Endodermal cell (in vitro differentiated cells): ENCODE measurements around the gene RETN. TPM values are rescaled to one million over a fixed set of nuclear protein-coding genes. Genes with fewer than 3 reads are reported as not detected.

Experiments
- DNase-seq: peaks from one replicate; pipeline ENCODE4 v3.0.0-alpha.2; 2017
- H3K27ac ChIP-seq: 2 replicates; pipeline ENCODE4 v1.5.1; 2013; ENCODE audit warnings: mild to moderate bottlenecking, low read depth, low read length, moderate library complexity
- H3K27me3 ChIP-seq: 2 replicates; pipeline ENCODE4 v1.6.1; 2013; ENCODE audit warnings: mild to moderate bottlenecking, low read length, moderate library complexity; ENCODE audit not compliant: insufficient read depth, control insufficient read depth, poor library complexity, severe bottlenecking
- H3K36me3 ChIP-seq: 2 replicates; pipeline ENCODE4 v1.7.0; 2013; ENCODE audit warnings: mild to moderate bottlenecking, low read length, moderate library complexity; ENCODE audit not compliant: control insufficient read depth, insufficient read depth
- H3K4me1 ChIP-seq: one replicate; pipeline ENCODE4 v1.7.0; 2013; ENCODE audit warnings: low read length; ENCODE audit not compliant: control insufficient read depth, insufficient read depth
- H3K4me3 ChIP-seq: 2 replicates; pipeline ENCODE4 v1.5.1; 2013; ENCODE audit warnings: mild to moderate bottlenecking, low read length, moderate library complexity
- H3K9ac ChIP-seq: 2 replicates; pipeline ENCODE4 v1.6.1; 2013; ENCODE audit warnings: mild to moderate bottlenecking, low read length, moderate library complexity; ENCODE audit not compliant: poor library complexity, severe bottlenecking; ENCODE audit errors: extremely low read depth
- H3K9me3 ChIP-seq: 2 replicates; pipeline ENCODE4 v1.6.1; 2013; ENCODE audit warnings: mild to moderate bottlenecking, low read length, moderate library complexity; ENCODE audit not compliant: control insufficient read depth
- H3K27ac Mint-ChIP-seq: 2 replicates; pipeline ENCODE4 v1.8.0; 2020; ENCODE audit warnings: mixed read lengths
- H3K27me3 Mint-ChIP-seq: 2 replicates; pipeline ENCODE4 v1.8.0; 2021; ENCODE audit warnings: mild to moderate bottlenecking, mixed read lengths; ENCODE audit not compliant: insufficient read depth
- H3K36me3 Mint-ChIP-seq: 2 replicates; pipeline ENCODE4 v1.8.0; 2020; ENCODE audit warnings: low read depth, mixed read lengths
- H3K4me1 Mint-ChIP-seq: 2 replicates; pipeline ENCODE4 v1.8.0; 2020; ENCODE audit warnings: mixed read lengths
- H3K4me3 Mint-ChIP-seq: 2 replicates; pipeline ENCODE4 v1.8.0; 2020; ENCODE audit warnings: mild to moderate bottlenecking, moderate library complexity, mixed read lengths
- H3K9me3 Mint-ChIP-seq: 2 replicates; pipeline ENCODE4 v1.8.0; 2020; ENCODE audit warnings: mild to moderate bottlenecking, mixed read lengths
- CTCF ChIP-seq: fragments of 200-600 bp; sonication (generic); conservative IDR thresholded peaks from 2 replicates; pipeline ENCODE4 v1.5.0; 2021; ENCODE audit warnings: antibody characterized with exemption, mild to moderate bottlenecking
- whole genome bisulfite sequencing, 2 experiments: methylation state at CpG; one replicate each; pipeline versions ENCODE4 v1.1.5 to v1.1.7; 2013; ENCODE audit warnings: missing lambda C conversion rate in 2 of 2, mixed read lengths in 1 of 2; ENCODE audit not compliant: insufficient coverage in 1 of 2, insufficient read length in 1 of 2; 5-methylcytosine and 5-hydroxymethylcytosine counted together
- total RNA-seq, 2 donors: library from RNA; stranded (reverse); fragmentation: NEBNext Ultra II Directional in 1 of 2; extraction: Animal tissue kit (Norgen Biotek cat#: 25700) in 1 of 2; gene quantifications; 2 replicates in 1 of 2; 3 replicates in 1 of 2; pipeline ENCODE4 v1.2.1, GENCODE V29; 2021

Gene RETN
- total RNA-seq, 2 donors from 2014 or later: not detected

- peaks cover 26% of the 10 kb centered on the region for H3K27me3 Mint-ChIP-seq
- no peak for DNase-seq
- no peak overlapping the region for H3K27ac Mint-ChIP-seq
- 68 to 81% methylated on average over 4 to 8 of the region's 8 CpGs for WGBS, 2 experiments
- no peaks in the 10 kb centered on the region for H3K36me3 ChIP-seq
- no peak for TF ChIP-seq CTCF
- H3K4me1 Mint-ChIP-seq: no peaks in the 10 kb centered on the region
- H3K36me3 Mint-ChIP-seq: no peaks in the 10 kb centered on the region
- no peak overlapping the region for H3K4me3 Mint-ChIP-seq
- H3K4me3 ChIP-seq: no peak overlapping the region
- no peaks in the 10 kb centered on the region for H3K9me3 ChIP-seq
- H3K9me3 Mint-ChIP-seq: no peaks in the 10 kb centered on the region
- no peaks in the 10 kb centered on the region for H3K27me3 ChIP-seq
- no peak overlapping the region for H3K9ac ChIP-seq
- H3K27ac ChIP-seq: no peak overlapping the region
- no peaks in the 10 kb centered on the region for H3K4me1 ChIP-seq
Measured at GRCh38 chr19:7718668-7719067, 49.8 kb downstream of the RETN start.

Other genes starting within 250 kb of the RETN start
- 1 to 10 TPM; 2.6 to 3.0 TPM for gene PEX11G, start 180.0 kb upstream of the RETN start, total RNA-seq
- gene ZNF358, start 152.9 kb upstream of the RETN start, total RNA-seq: 10 to 100 TPM; 45.9 to 53.2 TPM
- gene MCOLN1, start 146.4 kb upstream of the RETN start, total RNA-seq: 10 to 100 TPM; 18.0 to 21.4 TPM
- gene PNPLA6, start 133.3 kb upstream of the RETN start, total RNA-seq: 100 to 1,000 TPM in 1 of 2 donors, 10 to 100 TPM in 1; 86.1 to 124 TPM
- 10 to 100 TPM; 65.5 to 76.8 TPM for gene CAMSAP3, start 73.2 kb upstream of the RETN start, total RNA-seq
- 10 to 100 TPM; 44.3 to 46.6 TPM for gene XAB2, start 39.5 kb upstream of the RETN start, total RNA-seq
- gene PET100, start 39.3 kb upstream of the RETN start, total RNA-seq: 100 to 1,000 TPM; 149 to 182 TPM
- under 1 TPM in 1 of 2 donors, not detected in 1; 0.55 TPM for gene PCP2, start 35.3 kb upstream of the RETN start, total RNA-seq
- 100 to 1,000 TPM; 119 to 126 TPM for gene STXBP2, start 31.9 kb upstream of the RETN start, total RNA-seq
- gene MCEMP1, start 8.0 kb downstream of the RETN start, total RNA-seq: not detected
- 10 to 100 TPM; 64.6 to 93.1 TPM for gene TRAPPC5, start 11.8 kb downstream of the RETN start, total RNA-seq
- not detected for gene FCER2, start 33.1 kb downstream of the RETN start, total RNA-seq
- not detected for gene CLEC4G, start 63.1 kb downstream of the RETN start, total RNA-seq
- not detected for gene CD209, start 78.5 kb downstream of the RETN start, total RNA-seq
- not detected for gene CLEC4M, start 94.2 kb downstream of the RETN start, total RNA-seq
- 1 to 10 TPM; 6.4 to 9.2 TPM for gene EVI5L, start 161.2 kb downstream of the RETN start, total RNA-seq
- 10 to 100 TPM in 1 of 2 donors, 1 to 10 TPM in 1; 9.5 to 20.2 TPM for gene PRR36, start 205.3 kb downstream of the RETN start, total RNA-seq
- gene LRRC8E, start 219.5 kb downstream of the RETN start, total RNA-seq: 1 to 10 TPM; 2.8 to 3.4 TPM
- 10 to 100 TPM; 33.4 to 40.0 TPM for gene MAP2K7, start 234.8 kb downstream of the RETN start, total RNA-seq
- 1 to 10 TPM in 1 of 2 donors, under 1 TPM in 1; 0.84 to 2.2 TPM for gene TGFBR3L, start 245.8 kb downstream of the RETN start, total RNA-seq